Measurements from ENCODE around the gene RAP2A.

DNA sequence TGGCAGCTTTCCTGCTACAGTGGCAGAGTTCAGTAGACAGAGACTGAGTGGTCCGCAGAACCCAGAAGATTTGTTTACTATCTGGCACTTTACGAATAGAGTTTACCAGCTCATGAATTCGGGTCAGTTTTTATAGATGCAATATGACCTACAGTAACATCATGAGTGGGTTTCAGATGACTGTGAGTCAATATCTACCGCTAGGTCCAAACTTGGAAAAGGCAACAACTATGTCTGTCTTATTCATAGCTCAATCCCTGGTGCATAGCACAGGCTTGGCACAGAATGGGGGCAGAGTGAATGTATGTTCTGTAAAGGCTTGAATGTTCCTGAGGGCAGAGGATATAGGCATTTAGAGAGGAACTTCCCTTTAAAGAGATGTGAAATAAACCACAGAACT lies 65.2 kb downstream of the RAP2A start:
- TF ChIP-seq SIN3A (IDR thresholded peaks at IDR 0.05; ENCODE audit: borderline replicate concordance, insufficient read depth, low read length) (no peak), POLR2AphosphoS5 (IDR thresholded peaks at IDR 0.05; ENCODE audit: low read depth, low read length) (no peak), REST (IDR thresholded peaks at IDR 0.05; ENCODE audit: insufficient read depth in 1 of 2, low read depth in 2 of 2, low read length in 2 of 2) (no peak), TAF1 (IDR thresholded peaks at IDR 0.05; ENCODE audit: borderline replicate concordance, insufficient read depth, low read length) (no peak), FOXP2 (optimal IDR thresholded peaks at IDR 0.05; ENCODE audit: borderline replicate concordance, extremely low read depth, extremely low read length, insufficient read depth) (no peak)

All from PFSK-1 (cell line).